ENCODE data around the gene TMPRSS7. TPM values are rescaled to one million over a fixed set of nuclear protein-coding genes. Genes with fewer than 3 reads are reported as not detected.
A peak's percentile ranks its signal among the peaks of the same experiment; 100 is the strongest.

TMPRSS7 gene
- total and polyA plus RNA-seq, 2 of the 8 experiments (the other 6 are each of a cell fraction or from before 2014, with no cell fraction given): not detected

- Histone ChIP-seq H3K56ac (replicated peaks; ENCODE audit: insufficient read length, low read depth, low read length) (no peak overlapping the region), H2BK20ac (ENCODE audit: low read length) (no peak overlapping the region), H2BK12ac (ENCODE audit: low read depth, low read length) (no peak overlapping the region; the same call in 1 of the 2 replicates), H3K27ac (ENCODE audit: low read depth, low read length) (no peak overlapping the region), H3K23me2 (ENCODE audit: low read depth, low read length) (no peaks in the 10 kb centered on the region), H3K79me2 (ENCODE audit: control insufficient read depth in 1 of 2, insufficient read depth in 2 of 2, low read length in 2 of 2) (no peaks in the 10 kb centered on the region), H4K5ac (ENCODE audit: insufficient read length, low read depth, low read length) (no peak overlapping the region), H2AK5ac (ENCODE audit: low read depth, low read length) (peak overlapping the region; percentile 41; the same call in 1 of the 2 replicates), H3K36me3 (ENCODE audit: control insufficient read depth in 2 of 4, insufficient read depth in 4 of 4, low read length in 3 of 4) (no peaks in the 10 kb centered on the region; a peak in 2 of 8 replicates), H2AFZ (ENCODE audit: low read length) (no peak overlapping the region), H3K23ac (ENCODE audit: insufficient read length) (no peak overlapping the region), H3K4me2 (ENCODE audit: insufficient read depth in 1 of 2, low read depth in 2 of 2, low read length in 2 of 2) (no peak overlapping the region), H4K91ac (replicated peaks; ENCODE audit: insufficient read length, low read length) (no peak overlapping the region), H3K18ac (ENCODE audit: extremely low read depth, low read length) (no peak overlapping the region), H3K14ac (ENCODE audit: insufficient read length) (no peak overlapping the region), H3K4me3 (ENCODE audit: extremely low read depth in 1 of 4, insufficient read depth in 2 of 4, low read depth in 3 of 4, low read length in 4 of 4) (no peak overlapping the region), H3K9me3 (ENCODE audit: insufficient read depth in 2 of 2, low read depth in 1 of 2, low read length in 1 of 2) (no peaks in the 10 kb centered on the region), H3K4ac (replicated peaks; ENCODE audit: insufficient read length, low read depth, low read length) (no peak overlapping the region), H3K27me3 (replicated peaks in 1 of 4; ENCODE audit: control insufficient read depth in 3 of 4, extremely low read depth in 1 of 4, insufficient read depth in 3 of 4, low read length in 3 of 4) (no peaks in the 10 kb centered on the region), H3K4me1 (replicated peaks in 1 of 4; ENCODE audit: control insufficient read depth in 3 of 4, insufficient read depth in 4 of 4, low read length in 3 of 4) (peaks cover 0 to 12% (median 7%) of the 10 kb centered on the region in 4 experiments; a peak in 4 of 7 replicates), H2BK5ac (ENCODE audit: low read depth, low read length) (no peak overlapping the region), H3K9ac (replicated peaks in 1 of 4; ENCODE audit: extremely low read depth in 1 of 4, low read depth in 3 of 4, low read length in 3 of 4) (no peak overlapping the region), H2BK15ac (ENCODE audit: low read length) (no peak overlapping the region; the same call in 1 of the 2 replicates), H2BK120ac (replicated peaks; ENCODE audit: low read depth, low read length) (no peak overlapping the region), H3K79me1 (ENCODE audit: low read depth, low read length) (no peaks in the 10 kb centered on the region), H4K8ac (ENCODE audit: extremely low read depth, insufficient read depth, low read length) (no peak overlapping the region), H4K20me1 (replicated peaks in 1 of 2; ENCODE audit: control insufficient read depth in 1 of 2, insufficient read depth in 2 of 2, low read length in 2 of 2) (no peaks in the 10 kb centered on the region)
- POLR2A ChIA-PET (ENCODE audit: partially characterized antibody): interaction anchor here (1.0 kb wide), 1 partner anchor 178 kb away, joined by 3 read pairs; no protein-coding TSS in a partner anchor
- CTCF ChIA-PET (ENCODE audit: partially characterized antibody): interaction anchor here (1.3 to 1.5 kb wide), 2 partner anchors 19 to 27 kb away, joined by 4 read pairs; no protein-coding TSS in a partner anchor
- FAIRE-seq (no peak), DNase-seq (ENCODE audit: low read depth in 1 of 2, low spot score in 2 of 2) (no peak)
- WGBS, 2 experiments (ENCODE audit: extremely low coverage in 1 of 2, insufficient coverage in 1 of 2, insufficient read length in 1 of 2, insufficient replicate concordance in 2 of 2, low coverage in 1 of 2, low lambda C conversion rate in 2 of 2, missing lambda C conversion rate in 1 of 2): 83% methylated on average over 3 of the region's 3 CpGs; no CpG with 5 or more reads in 1 of the 2 experiments
- TF ChIP-seq SIRT6 (IDR thresholded peaks at IDR 0.05; ENCODE audit: low read length): no peak
Observed at GRCh38 chr3:112130638-112130993, 96.1 kb downstream of the TMPRSS7 start.

MicroRNAs encoded within 50 kb of the gene (microRNA counts, 767-probe panel; counts per million panel counts)
- 879 counts per million, percentile 95 among the panel's probes with 10 or more counts for microRNA hsa-miR-567

Small RNA genes within 50 kb of the gene (microRNA-seq; reads per million reads assigned to microRNA genes)
- 0 reads per million in 2 experiments for gene MIR567 (ENCODE audit: borderline microRNAs expressed in 2 of 2, borderline number of aligned reads in 2 of 2, borderline replicate concordance in 1 of 2)

Small RNA genes within 50 kb of the gene (small RNA-seq; reads per million reads assigned to genes)
- not detected for gene MIR567 (ENCODE audit: insufficient read depth)

Other genes starting within 250 kb of the TMPRSS7 start
- gene PHLDB2, start 175.5 kb upstream of the TMPRSS7 start, total RNA-seq (2021; fragmentation: NEBNext Ultra II Directional; extraction: Animal tissue kit (Norgen Biotek cat#: 25700)): 22.6 and 26.6 TPM in 2 replicates
- 5.0 and 5.8 TPM in 2 replicates for gene PHLDB2, start 175.5 kb upstream of the TMPRSS7 start, polyA plus RNA-seq (2011; rRNA removed)
- gene ABHD10, start 55.7 kb upstream of the TMPRSS7 start, total RNA-seq (2021; fragmentation: NEBNext Ultra II Directional; extraction: Animal tissue kit (Norgen Biotek cat#: 25700)): 24.6 and 27.5 TPM in 2 replicates
- gene ABHD10, start 55.7 kb upstream of the TMPRSS7 start, polyA plus RNA-seq (2011; rRNA removed): 5.8 and 10.9 TPM in 2 replicates
- gene TAGLN3, start 35.8 kb upstream of the TMPRSS7 start, total RNA-seq (2021; fragmentation: NEBNext Ultra II Directional; extraction: Animal tissue kit (Norgen Biotek cat#: 25700)): 7.2 and 7.5 TPM in 2 replicates
- 6.3 and 6.9 TPM in 2 replicates for gene TAGLN3, start 35.8 kb upstream of the TMPRSS7 start, polyA plus RNA-seq (2011; rRNA removed)
- gene C3orf52, start 51.7 kb downstream of the TMPRSS7 start, total RNA-seq (2021; fragmentation: NEBNext Ultra II Directional; extraction: Animal tissue kit (Norgen Biotek cat#: 25700)): 13.1 and 13.2 TPM in 2 replicates
- gene C3orf52, start 51.7 kb downstream of the TMPRSS7 start, polyA plus RNA-seq (2011; rRNA removed): 8.0 and 9.7 TPM in 2 replicates
- gene GCSAM, start 98.5 kb downstream of the TMPRSS7 start, total RNA-seq (2021; fragmentation: NEBNext Ultra II Directional; extraction: Animal tissue kit (Norgen Biotek cat#: 25700)): not detected in 2 replicates
- gene GCSAM, start 98.5 kb downstream of the TMPRSS7 start, polyA plus RNA-seq (2011; rRNA removed): not detected in 2 replicates